Esophagus muscularis mucosa (tissue), 4 donors: ENCODE results near the gene SLC26A1.

Experiments used
- EP300 ChIP-seq: sonication (generic); formaldehyde crosslinking; IDR thresholded peaks from one replicate; pipeline ENCODE4 v1.6.1; 2017; ENCODE audit warnings: antibody characterized with exemption
- POLR2A ChIP-seq: fragments of 450-650 bp; IDR thresholded peaks from one replicate; pipeline ENCODE4 v1.6.1; 2017; ENCODE audit warnings: antibody characterized with exemption, moderate library complexity, mild to moderate bottlenecking, low read depth
- TF ChIP-seq, protein P1 (sequence below), 3 experiments: fragments of 200-600 bp in 2 of 3; fragments of 450-650 bp in 1 of 3; sonication (generic) in 2 of 3; IDR thresholded peaks; one replicate each; pipeline ENCODE4 v1.5.1; 2017 to 2019; ENCODE audit warnings: antibody characterized with exemption in 3 of 3, mild to moderate bottlenecking in 2 of 3, moderate library complexity in 1 of 3

DNA sequence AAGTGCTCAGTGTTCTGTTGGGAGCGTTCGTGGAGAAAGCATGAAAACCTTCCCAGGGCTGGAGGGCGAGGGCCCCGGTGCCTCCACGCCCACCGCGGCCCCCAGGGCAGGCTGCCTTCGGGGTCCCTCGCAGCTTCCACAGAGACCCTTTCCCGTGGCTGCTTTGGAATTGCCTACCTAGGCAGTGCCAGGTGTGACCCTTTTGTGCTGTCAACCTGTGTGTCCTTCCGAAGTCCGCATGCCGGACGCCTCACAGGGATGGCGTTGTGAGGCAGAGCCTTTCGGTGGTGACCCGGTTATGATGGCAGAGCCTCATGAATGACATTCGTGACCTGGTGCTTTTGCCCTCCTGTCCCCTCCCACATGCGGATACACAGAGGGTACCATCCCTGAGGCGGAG is 43.5 kb downstream of the SLC26A1 start:
- TF ChIP-seq POLR2A (no peak), EP300 (no peak)
- TF ChIP-seq, protein P1, sequence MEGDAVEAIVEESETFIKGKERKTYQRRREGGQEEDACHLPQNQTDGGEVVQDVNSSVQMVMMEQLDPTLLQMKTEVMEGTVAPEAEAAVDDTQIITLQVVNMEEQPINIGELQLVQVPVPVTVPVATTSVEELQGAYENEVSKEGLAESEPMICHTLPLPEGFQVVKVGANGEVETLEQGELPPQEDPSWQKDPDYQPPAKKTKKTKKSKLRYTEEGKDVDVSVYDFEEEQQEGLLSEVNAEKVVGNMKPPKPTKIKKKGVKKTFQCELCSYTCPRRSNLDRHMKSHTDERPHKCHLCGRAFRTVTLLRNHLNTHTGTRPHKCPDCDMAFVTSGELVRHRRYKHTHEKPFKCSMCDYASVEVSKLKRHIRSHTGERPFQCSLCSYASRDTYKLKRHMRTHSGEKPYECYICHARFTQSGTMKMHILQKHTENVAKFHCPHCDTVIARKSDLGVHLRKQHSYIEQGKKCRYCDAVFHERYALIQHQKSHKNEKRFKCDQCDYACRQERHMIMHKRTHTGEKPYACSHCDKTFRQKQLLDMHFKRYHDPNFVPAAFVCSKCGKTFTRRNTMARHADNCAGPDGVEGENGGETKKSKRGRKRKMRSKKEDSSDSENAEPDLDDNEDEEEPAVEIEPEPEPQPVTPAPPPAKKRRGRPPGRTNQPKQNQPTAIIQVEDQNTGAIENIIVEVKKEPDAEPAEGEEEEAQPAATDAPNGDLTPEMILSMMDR (IDR thresholded peaks at IDR 0.05) = no peak
